Activated CD4-positive, alpha-beta T cell treated with anti-CD3 and anti-CD28 coated beads for 48 hours (primary cell): ENCODE measurements around the gene AMPH.
A peak's percentile ranks its signal among the peaks of the same experiment; 100 is the strongest.

Experiments used
- DNase-seq: peaks from one replicate; pipeline ENCODE4 v3.0.0-alpha.2; 2020

Gene AMPH

GRCh38 chr7:38630720-38631673, at the start of gene AMPH:
Gene AMPH (minus strand): TSS chr7:38631373. CDS start chr7:38631351, 22 bp downstream.
- peak; percentile 53 for DNase-seq

GRCh38 chr7:38679419-38679818, 48.2 kb upstream of the AMPH start:
- no peak for DNase-seq

GRCh38 chr7:38678698-38679054, 47.5 kb upstream of the AMPH start:
- DNase-seq: no peak

- DNase-seq: no peak
Observed at GRCh38 chr7:38677981-38678697, 47.0 kb upstream of the AMPH start.

GRCh38 chr7:38675494-38676106, 44.4 kb upstream of the AMPH start:
- DNase-seq: no peak

- DNase-seq: no peak
Observed at GRCh38 chr7:38674513-38674912, 43.3 kb upstream of the AMPH start.

GRCh38 chr7:38673795-38674194, 42.6 kb upstream of the AMPH start:
- DNase-seq: no peak

- no peak for DNase-seq
Observed at GRCh38 chr7:38671911-38672905, 41.0 kb upstream of the AMPH start.

GRCh38 chr7:38669965-38670520, 38.9 kb upstream of the AMPH start:
- DNase-seq: no peak

GRCh38 chr7:38664972-38665371, 33.8 kb upstream of the AMPH start:
- no peak for DNase-seq

GRCh38 chr7:38660427-38661099, 29.4 kb upstream of the AMPH start:
- DNase-seq: peak; percentile 29

GRCh38 chr7:38659931-38660330, 28.8 kb upstream of the AMPH start:
- DNase-seq: no peak

GRCh38 chr7:38658921-38659320, 27.7 kb upstream of the AMPH start:
- DNase-seq: no peak

- no peak for DNase-seq
Observed at GRCh38 chr7:38656968-38657367, 25.8 kb upstream of the AMPH start.

- no peak for DNase-seq
Observed at GRCh38 chr7:38655833-38656774, 24.9 kb upstream of the AMPH start.

- DNase-seq: no peak
Observed at GRCh38 chr7:38637957-38638356, 6.8 kb upstream of the AMPH start.

GRCh38 chr7:38632411-38632810, 1.2 kb upstream of the AMPH start:
- DNase-seq: no peak

- DNase-seq: no peak
Observed at GRCh38 chr7:38629651-38630510, 1.3 kb downstream of the AMPH start.
